Smooth muscle cell (in vitro differentiated cells): ENCODE measurements around the gene STAT4. TPM values are rescaled to one million over a fixed set of nuclear protein-coding genes. Genes with fewer than 3 reads are reported as not detected.

Experiments used
- DNase-seq: peaks from one replicate; lab custom pipeline; 2025; ENCODE audit not compliant: unreplicated experiment; lab: John Stamatoyannopoulos, UW
- H2AFZ ChIP-seq: fragments of 200-600 bp; sonication (generic); 2 replicates; pipeline ENCODE4 v1.6.0; 2016; ENCODE audit warnings: antibody characterized with exemption, low read depth, mild to moderate bottlenecking
- H3F3A ChIP-seq: fragments of 200-600 bp; sonication (generic); 2 replicates; pipeline ENCODE4 v1.6.0; 2017; ENCODE audit warnings: antibody characterized with exemption, low read depth
- H3K27ac ChIP-seq: fragments of 200-600 bp; sonication (generic); 2 replicates; pipeline ENCODE4 v1.5.1; 2016; ENCODE audit warnings: low read depth, mild to moderate bottlenecking
- H3K27me3 ChIP-seq: fragments of 200-600 bp; sonication (generic); 2 replicates; pipeline ENCODE4 v1.6.1; 2016; ENCODE audit warnings: low read depth, mild to moderate bottlenecking
- H3K36me3 ChIP-seq: fragments of 200-600 bp; sonication (generic); 2 replicates; pipeline ENCODE4 v1.5.1; 2016; ENCODE audit warnings: low read depth
- H3K4me1 ChIP-seq: fragments of 200-600 bp; sonication (generic); 2 replicates; pipeline ENCODE4 v1.5.1; 2016; ENCODE audit warnings: low read depth
- H3K4me2 ChIP-seq: fragments of 200-600 bp; sonication (generic); 2 replicates; pipeline ENCODE4 v1.6.0; 2016; ENCODE audit warnings: mild to moderate bottlenecking
- H3K4me3 ChIP-seq: fragments of 200-600 bp; sonication (generic); 2 replicates; pipeline ENCODE4 v1.5.1; 2016; ENCODE audit warnings: mild to moderate bottlenecking
- H3K79me2 ChIP-seq: fragments of 200-600 bp; sonication (generic); 2 replicates; pipeline ENCODE4 v1.6.0; 2016; ENCODE audit warnings: low read depth, mild to moderate bottlenecking
- H3K9ac ChIP-seq: fragments of 200-600 bp; sonication (generic); 2 replicates; pipeline ENCODE4 v1.6.0; 2016; ENCODE audit warnings: low read depth
- H3K9me3 ChIP-seq: fragments of 200-600 bp; sonication (generic); replicated peaks from 2 replicates; pipeline ENCODE4 v1.5.1; 2016; ENCODE audit warnings: low read depth
- H4K20me1 ChIP-seq: fragments of 200-600 bp; sonication (generic); 2 replicates; pipeline ENCODE4 v1.6.0; 2016; ENCODE audit warnings: low read depth
- CTCF ChIP-seq: fragments of 200-600 bp; sonication (generic); IDR thresholded peaks from 2 replicates; pipeline ENCODE4 v1.5.1; 2017; ENCODE audit warnings: borderline replicate concordance, mild to moderate bottlenecking, antibody characterized with exemption; ENCODE audit not compliant: insufficient read depth, poor library complexity, severe bottlenecking
- WGBS: methylation state at CpG from one replicate; pipeline ENCODE4 v1.1.7; 2016; ENCODE audit warnings: low lambda C conversion rate; 5-methylcytosine and 5-hydroxymethylcytosine counted together
- polyA plus RNA-seq: library from polyadenylated mRNA; unstranded; fragments of >200 nt; fragmentation: Nextera tagmentation; extraction: Ambion mirVana; gene quantifications from 2 replicates; pipeline ENCODE4 v1.2.1, GENCODE V29; 2016
- total RNA-seq: library from RNA; depleted of rRNA; stranded (reverse); fragments of >200 nt; gene quantifications from 2 replicates; pipeline ENCODE4 v1.2.3, GENCODE V29; 2014

Gene STAT4
- total and polyA plus RNA-seq, 2 experiments from 2014 or later = 0.89 to 8.4 TPM

- Histone ChIP-seq H3F3A (no peaks in the 10 kb centered on the region), H3K27me3 (no peaks in the 10 kb centered on the region), H3K4me2 (no peak overlapping the region), H4K20me1 (no peaks in the 10 kb centered on the region), H3K79me2 (no peaks in the 10 kb centered on the region), H3K36me3 (no peaks in the 10 kb centered on the region), H3K4me3 (no peak overlapping the region), H2AFZ (no peak overlapping the region), H3K9ac (no peak overlapping the region), H3K9me3 (no peaks in the 10 kb centered on the region), H3K4me1 (no peaks in the 10 kb centered on the region), H3K27ac (no peak overlapping the region)
- no peak for DNase-seq
- TF ChIP-seq CTCF = no peak
- WGBS = 96% methylated on average over 3 of the region's 3 CpGs
Observed at GRCh38 chr2:191197096-191197495, 46.3 kb upstream of the STAT4 start.

- DNase-seq = no peak
- 97% methylated on average over 1 of the region's 1 CpG for WGBS
- Histone ChIP-seq H3K4me1 (no peaks in the 10 kb centered on the region), H3K9me3 (no peaks in the 10 kb centered on the region), H3K27me3 (no peaks in the 10 kb centered on the region), H3K27ac (no peak overlapping the region), H2AFZ (no peak overlapping the region), H3K4me3 (no peak overlapping the region), H3K9ac (no peak overlapping the region), H3K79me2 (no peaks in the 10 kb centered on the region), H3F3A (no peaks in the 10 kb centered on the region), H3K4me2 (no peak overlapping the region), H3K36me3 (no peaks in the 10 kb centered on the region), H4K20me1 (no peaks in the 10 kb centered on the region)
- TF ChIP-seq CTCF = no peak
Observed at GRCh38 chr2:191195021-191195420, 44.2 kb upstream of the STAT4 start.

GRCh38 chr2:191190861-191191552 lies 40.2 kb upstream of the STAT4 start:
- no peak for TF ChIP-seq CTCF
- H2AFZ ChIP-seq = no peak overlapping the region
- H3K4me3 ChIP-seq = no peak overlapping the region
- H3K27me3 ChIP-seq = no peaks in the 10 kb centered on the region
- H3K4me2 ChIP-seq = no peak overlapping the region
- H3K27ac ChIP-seq = no peak overlapping the region
- H3K9me3 ChIP-seq = no peaks in the 10 kb centered on the region
- H4K20me1 ChIP-seq = no peaks in the 10 kb centered on the region
- no peaks in the 10 kb centered on the region for H3K79me2 ChIP-seq
- 98% methylated on average over 5 of the region's 5 CpGs for WGBS
- no peaks in the 10 kb centered on the region for H3K4me1 ChIP-seq
- peaks cover 4% of the 10 kb centered on the region for H3F3A ChIP-seq
- H3K36me3 ChIP-seq = no peaks in the 10 kb centered on the region
- DNase-seq = no peak
- no peak overlapping the region for H3K9ac ChIP-seq

- Histone ChIP-seq H3K27me3 (no peaks in the 10 kb centered on the region), H3K4me3 (no peak overlapping the region), H3K27ac (no peak overlapping the region), H3K36me3 (no peaks in the 10 kb centered on the region), H2AFZ (no peak overlapping the region), H3K4me1 (no peaks in the 10 kb centered on the region), H3K9ac (no peak overlapping the region), H3F3A (peaks cover 4% of the 10 kb centered on the region), H4K20me1 (no peaks in the 10 kb centered on the region), H3K79me2 (no peaks in the 10 kb centered on the region), H3K4me2 (no peak overlapping the region), H3K9me3 (no peaks in the 10 kb centered on the region)
- TF ChIP-seq CTCF = no peak
- DNase-seq = no peak
- WGBS = 87% methylated on average over 2 of the region's 2 CpGs
Observed at GRCh38 chr2:191190435-191190834, 39.6 kb upstream of the STAT4 start.
